Measurements from ENCODE around the gene PDP2.

Gene PDP2

DNA sequence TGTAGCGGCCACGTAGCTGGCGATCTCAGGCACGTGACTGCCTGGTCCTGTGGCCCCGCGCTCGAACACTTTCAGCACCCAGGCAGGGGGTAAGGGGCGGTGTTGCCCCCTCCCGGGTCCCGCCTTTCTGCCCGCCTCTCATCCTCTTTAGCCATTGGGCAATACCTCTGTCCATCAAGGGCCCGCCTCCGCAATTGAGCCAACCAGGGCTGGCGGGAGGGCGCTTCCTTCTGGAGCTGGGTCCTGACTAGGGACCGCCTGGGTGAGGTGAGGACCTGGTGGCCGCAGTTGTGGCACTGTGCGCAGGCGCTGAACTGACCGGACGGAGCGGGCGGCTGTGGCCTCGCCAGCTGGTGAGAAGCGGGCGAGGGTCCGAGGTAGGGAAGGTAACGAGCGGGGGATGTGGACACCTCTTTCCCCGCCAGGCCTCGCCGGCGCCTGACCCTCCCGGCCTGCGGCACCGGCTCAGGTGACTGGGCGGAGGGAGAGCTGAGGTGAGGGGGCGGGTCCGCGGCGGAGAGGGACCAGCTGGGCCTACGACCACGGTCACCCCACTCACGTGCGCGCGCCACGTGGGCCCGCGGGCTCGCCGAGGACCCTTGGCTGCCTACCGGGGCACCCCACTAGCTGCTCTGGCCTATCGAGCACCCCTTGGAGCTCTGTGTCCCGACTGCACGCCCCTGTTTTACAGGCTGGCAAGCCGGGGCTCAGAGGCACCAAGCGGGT is at the start of gene PDP2:
Gene PDP2, plus strand, starts transcription at position 228 of the 726 bp plus-strand sequence. CDS start 3,770 bp downstream, outside the sequence.
- DNase-seq (ENCODE audit: low spot score): peak; percentile 97

- DNase-seq (ENCODE audit: low spot score): no peak
Observed at GRCh38 chr16:66832190-66832589, 48.1 kb upstream of the PDP2 start.

DNA sequence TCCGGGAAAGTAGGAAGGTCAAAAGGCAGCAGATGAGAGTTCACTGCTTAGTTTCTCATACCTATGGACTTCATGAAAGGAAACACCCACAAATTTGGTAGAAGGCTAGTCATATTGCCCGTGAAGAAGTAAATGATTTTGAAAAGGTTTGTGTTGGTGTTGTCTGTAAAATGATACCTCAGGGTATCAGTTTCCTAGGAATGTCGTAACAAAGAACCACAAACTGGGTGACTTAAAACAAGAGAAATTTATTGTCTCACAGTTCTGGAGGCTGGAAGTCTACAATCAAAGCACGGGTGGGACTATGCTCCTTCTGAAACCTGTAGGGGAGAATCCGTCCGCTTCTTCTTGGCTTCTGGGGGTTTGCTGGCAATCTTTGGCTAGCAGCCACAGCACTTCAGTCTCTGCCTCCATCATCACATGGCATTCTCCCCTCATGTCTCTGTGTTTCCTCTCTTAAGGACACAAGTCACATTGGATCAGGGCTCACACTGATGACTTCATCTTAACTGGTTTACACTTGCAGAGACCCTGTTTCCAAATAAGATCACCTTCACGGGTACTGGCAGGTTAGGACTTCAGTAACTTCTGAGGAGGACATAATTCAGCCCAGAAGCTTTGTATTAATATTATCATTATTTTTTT is 47.5 kb upstream of the PDP2 start:
- no peak for DNase-seq (ENCODE audit: low spot score)

GRCh38 chr16:66834746-66835145 is 45.6 kb upstream of the PDP2 start:
- DNase-seq (ENCODE audit: low spot score): no peak

DNA sequence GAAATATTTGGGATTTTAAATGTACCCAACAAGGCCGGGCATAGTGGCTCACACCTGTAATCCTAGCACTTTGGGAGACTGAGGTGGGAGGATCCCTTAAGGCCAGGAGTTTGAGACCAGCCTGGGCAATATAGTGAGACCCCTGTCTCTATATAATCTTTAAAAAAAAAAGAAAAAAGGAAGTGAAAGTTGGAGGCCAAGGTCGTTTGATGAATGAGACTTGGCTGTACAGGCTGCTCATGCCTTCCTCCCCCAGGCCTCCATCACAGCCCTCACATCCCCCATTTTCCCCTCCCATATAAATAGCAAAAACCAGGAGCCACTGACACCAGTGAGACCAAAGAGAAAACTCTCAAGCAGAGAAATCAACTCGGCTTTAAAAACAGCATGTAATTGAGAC is 39.4 kb upstream of the PDP2 start:
- DNase-seq (ENCODE audit: low spot score): no peak

DNA sequence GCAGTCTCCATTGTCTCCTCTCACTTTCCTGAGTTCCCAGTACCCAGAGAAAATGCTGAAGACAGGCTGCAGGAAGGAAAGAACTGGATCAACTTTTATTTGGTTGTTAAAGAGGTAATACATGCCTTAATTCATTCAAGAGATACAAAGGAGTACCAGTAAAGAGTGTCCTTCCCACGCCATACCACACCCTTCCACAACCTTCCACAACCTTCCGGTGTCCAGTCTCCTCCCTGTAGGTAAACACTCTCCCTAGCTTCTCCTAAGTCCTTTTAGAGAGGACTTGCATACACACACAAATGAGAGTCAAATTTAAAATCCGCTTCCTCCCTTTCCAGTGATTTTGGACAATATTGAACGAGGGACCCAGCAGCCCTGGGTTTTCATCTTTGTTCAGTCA is 38.9 kb upstream of the PDP2 start:
- no peak for DNase-seq (ENCODE audit: low spot score)

GRCh38 chr16:66842765-66843164 is 37.5 kb upstream of the PDP2 start:
- DNase-seq (ENCODE audit: low spot score): no peak

DNA sequence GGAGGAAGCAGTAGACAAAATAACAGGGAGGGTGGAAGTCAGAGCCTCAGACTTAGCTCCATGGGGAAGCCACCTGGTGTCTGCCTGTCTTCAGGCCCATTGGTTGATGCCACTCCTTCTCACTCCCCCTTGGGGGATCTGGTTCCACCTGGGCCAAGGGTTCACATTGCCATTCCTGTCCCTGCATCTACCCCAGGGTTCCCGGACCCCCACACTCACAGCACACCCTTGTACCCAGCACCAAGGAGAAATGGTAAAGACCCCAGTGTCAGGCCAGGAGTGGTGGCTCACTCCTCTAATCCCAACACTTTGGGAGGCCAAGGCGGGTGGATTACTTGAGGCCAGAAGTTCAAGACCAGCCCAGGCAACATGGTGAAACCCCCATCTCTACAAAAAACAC is 37.1 kb upstream of the PDP2 start:
- no peak for DNase-seq (ENCODE audit: low spot score)

GRCh38 chr16:66844009-66844341 is 36.3 kb upstream of the PDP2 start:
- DNase-seq (ENCODE audit: low spot score): no peak

DNA sequence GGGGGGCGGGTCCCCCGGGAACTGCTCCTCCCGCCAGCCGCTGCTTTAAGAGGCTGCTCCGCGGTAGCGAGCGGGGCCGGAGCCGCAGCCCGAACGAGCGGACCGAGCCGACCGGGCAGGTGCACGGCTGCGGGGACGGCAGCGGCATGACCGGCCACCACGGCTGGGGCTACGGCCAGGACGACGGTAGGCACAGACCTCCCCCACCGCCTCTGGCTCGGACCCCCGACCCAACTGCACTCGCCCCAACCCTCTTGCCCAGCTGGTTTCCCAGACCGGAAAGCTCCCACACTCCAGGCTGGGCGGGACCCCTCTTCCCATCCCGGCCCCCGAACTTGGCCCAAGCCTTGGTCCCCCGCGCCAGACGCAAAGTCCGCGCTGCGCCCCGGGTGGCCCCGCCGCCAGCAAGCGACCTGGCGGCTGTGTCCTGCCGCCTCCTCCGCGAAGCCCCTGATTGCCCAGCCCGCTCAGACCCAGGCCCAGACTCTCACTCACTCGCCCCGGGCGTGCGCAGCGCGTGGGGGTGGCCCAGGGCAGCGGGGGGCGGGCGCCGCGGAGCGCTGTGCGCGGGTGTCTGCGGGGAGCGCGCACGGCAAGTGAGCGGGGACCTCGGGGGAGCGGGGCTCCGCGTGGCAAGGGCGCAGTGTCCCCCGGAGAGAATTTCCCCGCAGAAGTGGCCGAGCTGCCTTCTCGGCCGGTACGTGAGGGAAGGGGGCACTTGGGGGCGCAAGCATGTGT is 35.8 kb upstream of the PDP2 start, which contains the start of gene CA7:
Gene CA7, plus strand, starts transcription at position 73 of the 738 bp plus-strand sequence. Its CDS starts 74 bp downstream, at position 147.
- DNase-seq (ENCODE audit: low spot score): no peak

DNA sequence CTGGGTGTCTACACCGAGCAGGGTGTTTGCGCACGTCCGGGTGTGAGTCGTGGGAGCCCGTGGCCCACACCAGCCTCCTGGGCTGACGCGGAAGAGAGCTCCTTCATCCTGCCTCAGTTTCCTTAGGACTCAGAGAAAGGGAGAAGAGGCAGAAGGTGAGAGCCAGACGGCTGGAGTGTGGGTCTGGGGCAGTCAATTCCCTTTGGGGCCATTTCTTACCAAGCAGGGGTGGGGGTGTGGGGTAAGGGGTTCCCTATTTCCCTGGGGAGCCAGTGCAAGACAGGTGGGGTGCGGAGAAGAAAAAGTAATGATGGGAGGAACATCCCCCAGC is 35.3 kb upstream of the PDP2 start:
- no peak for DNase-seq (ENCODE audit: low spot score)

DNA sequence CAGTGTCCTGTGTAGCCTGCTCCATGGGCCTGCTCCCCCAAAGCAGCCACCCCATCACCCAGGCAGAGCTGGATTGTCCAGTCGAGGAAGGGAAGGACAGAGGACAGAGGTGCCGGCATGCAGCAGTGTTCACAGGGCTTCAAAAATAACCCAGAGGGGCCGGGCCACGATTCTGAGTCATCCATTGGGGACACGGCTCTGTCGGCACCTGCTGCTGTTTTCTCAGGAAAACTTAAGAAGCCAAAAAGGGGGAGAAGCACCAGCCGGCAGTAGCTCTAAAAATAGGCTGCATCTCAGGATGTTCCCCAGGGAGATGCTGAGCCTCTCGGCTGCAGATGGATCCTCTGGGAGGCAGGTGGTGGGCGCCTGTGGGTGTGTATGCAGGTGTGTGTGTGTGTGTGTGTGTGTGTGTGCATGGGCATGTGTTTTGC is 34.5 kb upstream of the PDP2 start:
- no peak for DNase-seq (ENCODE audit: low spot score)

GRCh38 chr16:66846266-66846665 is 34.0 kb upstream of the PDP2 start:
- DNase-seq (ENCODE audit: low spot score): no peak

DNA sequence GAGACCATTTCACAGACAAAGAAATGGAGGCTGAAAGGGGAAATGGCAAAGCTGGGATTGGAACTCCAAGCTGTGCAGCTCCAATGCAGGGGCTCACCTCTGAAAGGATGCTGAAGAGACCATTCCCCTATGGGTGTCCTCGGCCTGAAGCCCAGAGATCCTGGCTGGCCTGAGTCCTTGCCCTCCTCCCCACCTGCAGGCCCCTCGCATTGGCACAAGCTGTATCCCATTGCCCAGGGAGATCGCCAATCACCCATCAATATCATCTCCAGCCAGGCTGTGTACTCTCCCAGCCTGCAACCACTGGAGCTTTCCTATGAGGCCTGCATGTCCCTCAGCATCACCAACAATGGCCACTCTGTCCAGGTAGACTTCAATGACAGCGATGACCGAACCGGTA is 33.5 kb upstream of the PDP2 start:
- DNase-seq (ENCODE audit: low spot score): no peak

- DNase-seq (ENCODE audit: low spot score): no peak
Observed at GRCh38 chr16:66847533-66848067, 32.7 kb upstream of the PDP2 start.

DNA sequence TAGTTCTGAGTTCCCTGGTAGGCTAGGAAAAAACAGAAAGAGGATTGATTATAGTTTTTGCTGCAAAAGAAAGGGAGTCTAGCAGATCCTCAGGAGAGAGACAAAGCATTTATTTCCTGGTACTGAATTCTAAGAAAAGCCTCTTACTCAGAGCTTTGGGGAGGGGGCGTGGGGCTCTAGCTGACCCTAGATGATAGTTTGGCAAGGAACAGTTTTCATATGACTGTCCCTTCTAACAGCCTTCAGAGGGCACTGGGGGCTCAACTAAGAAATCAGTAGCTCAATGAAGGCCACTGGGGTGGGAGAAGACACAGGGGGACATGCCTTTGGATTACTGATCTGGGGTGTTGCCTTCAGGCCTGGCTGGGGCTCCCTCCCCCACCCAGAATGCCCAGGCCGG is 32.1 kb upstream of the PDP2 start:
- DNase-seq (ENCODE audit: low spot score): no peak

GRCh38 chr16:66849021-66849420 is 31.3 kb upstream of the PDP2 start:
- no peak for DNase-seq (ENCODE audit: low spot score)

GRCh38 chr16:66849549-66849948 is 30.8 kb upstream of the PDP2 start:
- no peak for DNase-seq (ENCODE audit: low spot score)

- DNase-seq (ENCODE audit: low spot score): no peak
Observed at GRCh38 chr16:66850115-66850815, 30.1 kb upstream of the PDP2 start.

- DNase-seq (ENCODE audit: low spot score): no peak
Observed at GRCh38 chr16:66851166-66851964, 28.9 kb upstream of the PDP2 start.

Data from activated CD4-positive, alpha-beta T cell treated with anti-CD3 and anti-CD28 coated beads, Interleukin-2, Interleukin-4, amounts not matched to agents 100 ng/mL and 50 ng/mL, durations not matched to agents 16 hours and 8 hours (primary cell).